ENCODE data around the gene C22orf42.

C22orf42 gene

DNA sequence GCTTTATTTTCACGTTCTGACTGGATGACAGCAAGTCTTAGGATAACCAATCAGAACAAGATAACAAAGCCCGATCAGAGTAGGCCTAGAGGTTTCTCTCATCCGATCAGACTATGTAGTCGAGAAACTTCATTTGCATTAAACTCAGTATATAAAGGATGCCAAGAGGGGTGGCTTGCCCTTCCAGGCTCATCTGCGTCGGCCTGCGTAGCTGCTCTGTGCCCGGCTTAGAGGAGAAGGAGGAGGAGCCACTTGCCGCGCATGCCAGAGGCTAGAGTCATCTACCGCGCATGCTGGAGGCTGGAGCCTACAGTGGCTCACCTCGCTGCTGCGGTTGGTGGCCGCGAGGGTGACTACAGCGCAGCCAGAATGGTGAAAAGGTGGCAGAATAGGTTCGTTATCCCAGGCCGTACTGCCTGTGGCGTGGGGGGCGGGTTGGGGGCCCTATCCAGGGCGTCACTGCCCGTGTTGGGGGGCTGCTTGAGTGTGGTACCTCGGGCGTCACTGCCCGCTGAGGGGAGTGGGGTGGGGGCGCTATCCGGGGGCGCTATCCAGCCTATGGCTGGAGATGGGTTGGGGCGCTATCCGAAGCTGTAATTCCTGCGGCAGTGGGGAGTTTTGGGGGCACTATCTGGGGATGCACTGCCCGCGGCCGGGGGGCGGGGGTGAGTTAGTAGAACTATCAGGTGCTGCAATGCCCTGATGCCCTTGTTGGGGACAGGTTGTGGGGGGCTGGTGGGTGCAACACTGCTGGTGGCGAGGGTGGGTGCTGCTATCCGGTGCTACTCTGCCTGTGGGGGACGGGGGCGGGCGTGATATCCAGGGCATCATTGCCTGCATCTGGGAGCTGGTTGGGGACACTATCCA, 46.0 kb upstream of the C22orf42 start, which contains the start of gene RFPL2:
TSS of gene RFPL2 (minus strand) at position 218 of the 867 bp plus-strand sequence. CDS start 2,622 bp downstream, outside the sequence.
- DNase-seq (ENCODE audit: extremely low read depth, low read depth), result no peak
- TF ChIP-seq, protein P1, sequence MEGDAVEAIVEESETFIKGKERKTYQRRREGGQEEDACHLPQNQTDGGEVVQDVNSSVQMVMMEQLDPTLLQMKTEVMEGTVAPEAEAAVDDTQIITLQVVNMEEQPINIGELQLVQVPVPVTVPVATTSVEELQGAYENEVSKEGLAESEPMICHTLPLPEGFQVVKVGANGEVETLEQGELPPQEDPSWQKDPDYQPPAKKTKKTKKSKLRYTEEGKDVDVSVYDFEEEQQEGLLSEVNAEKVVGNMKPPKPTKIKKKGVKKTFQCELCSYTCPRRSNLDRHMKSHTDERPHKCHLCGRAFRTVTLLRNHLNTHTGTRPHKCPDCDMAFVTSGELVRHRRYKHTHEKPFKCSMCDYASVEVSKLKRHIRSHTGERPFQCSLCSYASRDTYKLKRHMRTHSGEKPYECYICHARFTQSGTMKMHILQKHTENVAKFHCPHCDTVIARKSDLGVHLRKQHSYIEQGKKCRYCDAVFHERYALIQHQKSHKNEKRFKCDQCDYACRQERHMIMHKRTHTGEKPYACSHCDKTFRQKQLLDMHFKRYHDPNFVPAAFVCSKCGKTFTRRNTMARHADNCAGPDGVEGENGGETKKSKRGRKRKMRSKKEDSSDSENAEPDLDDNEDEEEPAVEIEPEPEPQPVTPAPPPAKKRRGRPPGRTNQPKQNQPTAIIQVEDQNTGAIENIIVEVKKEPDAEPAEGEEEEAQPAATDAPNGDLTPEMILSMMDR (IDR thresholded peaks at IDR 0.05; ENCODE audit: low read depth, low read length), result no peak

DNA sequence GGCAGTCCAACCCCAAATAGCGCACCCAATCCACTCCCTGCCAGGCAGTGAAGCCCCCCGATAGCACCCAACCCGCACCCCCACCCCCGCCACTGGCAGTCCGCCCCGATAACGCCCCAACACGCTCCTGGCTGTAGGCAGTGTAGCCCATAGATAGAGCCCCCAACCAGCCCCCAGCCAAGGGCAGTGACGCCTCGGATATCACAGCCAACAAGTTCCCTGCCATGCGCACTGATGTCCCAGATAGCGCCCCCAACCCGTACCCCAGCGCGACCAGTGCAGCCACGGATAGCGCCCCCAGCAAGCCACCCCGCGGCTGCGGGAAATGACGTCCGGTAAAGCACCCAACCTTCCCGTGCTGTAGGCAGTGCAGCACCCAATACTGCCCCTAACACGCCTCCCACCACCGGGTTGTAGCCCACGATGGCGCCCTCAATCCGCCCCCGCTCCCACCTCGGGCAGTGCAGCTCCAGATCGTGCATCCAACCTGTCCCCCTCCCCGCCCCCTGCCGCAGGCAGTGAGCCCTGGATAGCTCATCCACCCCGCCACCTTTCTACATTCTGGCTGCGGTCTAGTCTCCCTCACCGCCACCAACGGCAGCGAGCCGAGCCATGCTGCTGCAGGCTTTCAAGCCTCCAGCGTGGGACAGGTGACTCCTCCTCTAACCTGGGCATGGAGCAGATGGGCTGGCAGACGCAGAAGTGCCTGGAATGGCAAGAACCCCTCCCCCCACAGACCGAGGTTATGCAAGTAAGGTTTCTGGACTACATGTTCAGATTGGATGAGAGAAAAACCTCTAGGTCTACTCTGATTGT, 45.1 kb upstream of the C22orf42 start:
- TF ChIP-seq, protein P1 (IDR thresholded peaks at IDR 0.05; ENCODE audit: low read depth, low read length), result no peak
- no peak for DNase-seq (ENCODE audit: extremely low read depth, low read depth)

GRCh38 chr22:32203181-32204039, 44.3 kb upstream of the C22orf42 start:
- no peak for DNase-seq (ENCODE audit: extremely low read depth, low read depth)
- TF ChIP-seq, protein P1 (IDR thresholded peaks at IDR 0.05; ENCODE audit: low read depth, low read length), result no peak

- TF ChIP-seq, protein P1 (IDR thresholded peaks at IDR 0.05; ENCODE audit: low read depth, low read length), result peak; percentile 39
- no peak for DNase-seq (ENCODE audit: extremely low read depth, low read depth)
Measured at GRCh38 chr22:32202539-32203180, 43.6 kb upstream of the C22orf42 start.

DNA sequence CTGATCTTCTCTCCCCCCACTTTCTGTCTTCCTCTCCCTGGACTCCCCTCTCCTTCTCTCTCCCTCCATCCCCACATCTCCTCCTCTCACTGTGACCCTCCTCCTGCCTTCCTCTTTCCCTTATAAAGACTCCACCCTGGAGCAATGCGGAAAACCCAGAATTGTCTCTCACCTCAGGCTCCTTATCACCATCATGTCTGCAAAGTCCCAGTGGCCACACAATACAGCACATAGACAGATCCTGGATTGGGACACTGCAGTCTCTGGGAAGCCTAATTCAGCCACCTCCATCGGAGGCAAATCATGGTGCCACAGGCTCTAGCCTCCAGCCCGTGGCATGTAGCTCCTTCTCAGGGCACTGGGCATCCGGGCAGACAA, 43.0 kb upstream of the C22orf42 start:
- DNase-seq (ENCODE audit: extremely low read depth, low read depth), result no peak
- TF ChIP-seq, protein P1 (IDR thresholded peaks at IDR 0.05; ENCODE audit: low read depth, low read length), result no peak

- no peak for DNase-seq (ENCODE audit: extremely low read depth, low read depth)
- TF ChIP-seq, protein P1 (IDR thresholded peaks at IDR 0.05; ENCODE audit: low read depth, low read length), result no peak
Measured at GRCh38 chr22:32200752-32201151, 41.6 kb upstream of the C22orf42 start.

All from AG09319 (cell line).